ENCODE data around the gene NSDHL. TPM values are rescaled to one million over a fixed set of nuclear protein-coding genes. Genes with fewer than 3 reads are reported as not detected.
A peak's percentile ranks its signal among the peaks of the same experiment; 100 is the strongest.

NSDHL gene
- polyA plus RNA-seq, 3 donors: 8.2 to 21.3 (median 19.9) TPM

- H3K9me3 ChIP-seq (replicated peaks in 1 of 2; ENCODE audit: control insufficient read depth in 1 of 2, insufficient read depth in 1 of 2, low read length in 2 of 2): no peaks in the 10 kb centered on the region
- H3K4me1 Mint-ChIP-seq: peaks cover 43% of the 10 kb centered on the region
- no peaks in the 10 kb centered on the region for H3K36me3 ChIP-seq (replicated peaks in 1 of 2; ENCODE audit: control insufficient read depth in 1 of 2, insufficient read depth in 2 of 2, low read length in 2 of 2)
- no peaks in the 10 kb centered on the region for H3K27me3 ChIP-seq (ENCODE audit: control insufficient read depth in 2 of 2, insufficient read depth in 2 of 2, low read length in 2 of 2)
- peak overlapping the region in 1 of 2 donors; percentile 18 for H3K27ac ChIP-seq (ENCODE audit: low read depth in 1 of 2, low read length in 2 of 2)
- peak overlapping the region in 1 of 7 donors; percentile 6 for H3K27ac Mint-ChIP-seq
- H3K27me3 Mint-ChIP-seq (ENCODE audit: low read depth in 3 of 3): peaks cover 0 to 11% (median 2%) of the 10 kb centered on the region in 3 donors
- H3K9me3 Mint-ChIP-seq: peaks cover 0 to 2% (median 0%) of the 10 kb centered on the region in 7 donors
- intact Hi-C loops (cut with micrococcal nuclease): no loop called here
- 0% methylated on average over 2 of the region's 13 CpGs for WGBS (ENCODE audit: insufficient coverage)
- no peaks in the 10 kb centered on the region for H4K20me1 ChIP-seq (ENCODE audit: insufficient read depth, low read length)
- H2AFZ ChIP-seq (ENCODE audit: insufficient read depth, low read depth, low read length, poor library complexity, severe bottlenecking): peak overlapping the region; percentile 55
- H3K36me3 Mint-ChIP-seq: no peaks in the 10 kb centered on the region
- no peaks in the 10 kb centered on the region for H3K79me2 ChIP-seq (ENCODE audit: insufficient read depth, low read length)
- H3K9ac ChIP-seq (ENCODE audit: insufficient read depth, low read length, poor library complexity, severe bottlenecking): no peak overlapping the region
- no peak overlapping the region for H3K4me3 Mint-ChIP-seq
- DNase-seq: peak; percentile 38 to 70 (median 40)
- no peak overlapping the region for H3K4me3 ChIP-seq (replicated peaks in 1 of 3; ENCODE audit: low read depth in 2 of 3, low read length in 3 of 3)
- no peak overlapping the region for H3K4me2 ChIP-seq (replicated peaks; ENCODE audit: extremely low read depth, low read length, poor library complexity, severe bottlenecking)
- peak; percentile 76 for TF ChIP-seq CTCF (IDR thresholded peaks at IDR 0.05)
- H3K4me1 ChIP-seq (ENCODE audit: control insufficient read depth in 1 of 2, insufficient read depth in 2 of 2, low read length in 2 of 2): peaks cover 50 to 60% of the 10 kb centered on the region in 2 donors
These were observed 84.8 kb downstream of the NSDHL start for GRCh38 chrX:152915541-152916241.

- Histone ChIP-seq H2AFZ (ENCODE audit: insufficient read depth, low read depth, low read length, poor library complexity, severe bottlenecking) (peak overlapping the region; percentile 75), H3K4me3 (replicated peaks in 1 of 3; ENCODE audit: low read depth in 2 of 3, low read length in 3 of 3) (peak overlapping the region; percentile 27 to 75 (median 40)), H3K27me3 (ENCODE audit: control insufficient read depth in 2 of 2, insufficient read depth in 2 of 2, low read length in 2 of 2) (no peaks in the 10 kb centered on the region), H4K20me1 (ENCODE audit: insufficient read depth, low read length) (no peaks in the 10 kb centered on the region), H3K36me3 (replicated peaks in 1 of 2; ENCODE audit: control insufficient read depth in 1 of 2, insufficient read depth in 2 of 2, low read length in 2 of 2) (peaks cover 0 to 17% of the 10 kb centered on the region in 2 donors), H3K4me2 (replicated peaks; ENCODE audit: extremely low read depth, low read length, poor library complexity, severe bottlenecking) (peak overlapping the region; percentile 79), H3K9ac (ENCODE audit: insufficient read depth, low read length, poor library complexity, severe bottlenecking) (peak overlapping the region; percentile 65), H3K9me3 (replicated peaks in 1 of 2; ENCODE audit: control insufficient read depth in 1 of 2, insufficient read depth in 1 of 2, low read length in 2 of 2) (no peaks in the 10 kb centered on the region), H3K79me2 (ENCODE audit: insufficient read depth, low read length) (no peaks in the 10 kb centered on the region), H3K4me1 (ENCODE audit: control insufficient read depth in 1 of 2, insufficient read depth in 2 of 2, low read length in 2 of 2) (peaks cover 50 to 60% of the 10 kb centered on the region in 2 donors), H3K27ac (ENCODE audit: low read depth in 1 of 2, low read length in 2 of 2) (peak overlapping the region; percentile 79 to 87)
- no peak for TF ChIP-seq CTCF (IDR thresholded peaks at IDR 0.05)
- peaks cover 0 to 16% (median 2%) of the 10 kb centered on the region in 3 donors for H3K27me3 Mint-ChIP-seq (ENCODE audit: low read depth in 3 of 3)
- peak overlapping the region; percentile 80 to 93 (median 89) for H3K27ac Mint-ChIP-seq
- H3K4me1 Mint-ChIP-seq: peaks cover 49% of the 10 kb centered on the region
- peak; percentile 17 to 50 (median 32) for DNase-seq
- H3K36me3 Mint-ChIP-seq: peaks cover 0 to 10% of the 10 kb centered on the region in 2 donors
- intact Hi-C loops (cut with micrococcal nuclease): no loop called here
- peak overlapping the region; percentile 65 to 85 for H3K4me3 Mint-ChIP-seq
- peaks cover 0 to 2% (median 0%) of the 10 kb centered on the region in 7 donors for H3K9me3 Mint-ChIP-seq
- WGBS (ENCODE audit: insufficient coverage): 9% methylated on average over 12 of the region's 21 CpGs
These were observed 87.1 kb downstream of the NSDHL start for GRCh38 chrX:152917656-152918579.
